Adipocyte (in vitro differentiated cells): ENCODE measurements around the gene HDAC3.
A peak's percentile ranks its signal among the peaks of the same experiment; 100 is the strongest.

Experiments used
- DNase-seq: peaks from one replicate; pipeline ENCODE4 v3.0.0-alpha.2; 2015; ENCODE audit warnings: low read depth
- H3K27me3 ChIP-seq: replicated peaks from 2 replicates; pipeline ENCODE4 v1.7.0; 2013; ENCODE audit warnings: mild to moderate bottlenecking, low read length, moderate library complexity; ENCODE audit not compliant: control insufficient read depth, insufficient read depth
- H3K36me3 ChIP-seq: 2 replicates; pipeline ENCODE4 v1.7.0; 2013; ENCODE audit warnings: low read length, mild to moderate bottlenecking, moderate library complexity; ENCODE audit not compliant: control insufficient read depth, insufficient read depth, severe bottlenecking
- H3K4me1 ChIP-seq: 2 replicates; pipeline ENCODE4 v1.7.0; 2013; ENCODE audit warnings: mild to moderate bottlenecking, low read length, moderate library complexity; ENCODE audit not compliant: control insufficient read depth, insufficient read depth
- H3K4me3 ChIP-seq: 2 replicates; pipeline ENCODE4 v1.7.0; 2013; ENCODE audit warnings: mild to moderate bottlenecking, low read length, moderate library complexity
- H3K9ac ChIP-seq: 2 replicates; pipeline ENCODE4 v1.7.0; 2013; ENCODE audit warnings: mild to moderate bottlenecking, low read length, moderate library complexity
- H3K9me3 ChIP-seq: 2 replicates; pipeline ENCODE4 v1.7.0; 2013; ENCODE audit warnings: mild to moderate bottlenecking, low read length, moderate library complexity; ENCODE audit not compliant: control insufficient read depth

HDAC3 gene

GRCh38 chr5:141630570-141631140 lies 6.0 kb downstream of the HDAC3 start:
- no peak for DNase-seq
- Histone ChIP-seq H3K27me3 (no peaks in the 10 kb centered on the region), H3K4me3 (no peak overlapping the region), H3K9me3 (no peaks in the 10 kb centered on the region), H3K4me1 (peaks cover 13% of the 10 kb centered on the region), H3K9ac (no peak overlapping the region), H3K36me3 (peaks cover 50% of the 10 kb centered on the region)

GRCh38 chr5:141628175-141628788 lies 8.4 kb downstream of the HDAC3 start:
- H3K9me3 ChIP-seq = no peaks in the 10 kb centered on the region
- no peak for DNase-seq
- H3K27me3 ChIP-seq = no peaks in the 10 kb centered on the region
- peaks cover 71% of the 10 kb centered on the region for H3K36me3 ChIP-seq
- no peak overlapping the region for H3K4me3 ChIP-seq
- H3K4me1 ChIP-seq = peaks cover 11% of the 10 kb centered on the region
- no peak overlapping the region for H3K9ac ChIP-seq

GRCh38 chr5:141623611-141624010 lies 13.0 kb downstream of the HDAC3 start:
- no peak overlapping the region for H3K9ac ChIP-seq
- H3K36me3 ChIP-seq = peaks cover 82% of the 10 kb centered on the region
- no peaks in the 10 kb centered on the region for H3K27me3 ChIP-seq
- no peak for DNase-seq
- no peak overlapping the region for H3K4me3 ChIP-seq
- peaks cover 15% of the 10 kb centered on the region for H3K4me1 ChIP-seq
- no peaks in the 10 kb centered on the region for H3K9me3 ChIP-seq

GRCh38 chr5:141623186-141623585 lies 13.5 kb downstream of the HDAC3 start:
- Histone ChIP-seq H3K36me3 (peaks cover 78% of the 10 kb centered on the region), H3K27me3 (no peaks in the 10 kb centered on the region), H3K4me1 (peaks cover 11% of the 10 kb centered on the region), H3K4me3 (no peak overlapping the region), H3K9ac (no peak overlapping the region), H3K9me3 (no peaks in the 10 kb centered on the region)
- DNase-seq = no peak

GRCh38 chr5:141618804-141619554 lies 17.7 kb downstream of the HDAC3 start, which contains the start of gene DIAPH1:
Gene DIAPH1, minus strand, starts transcription at chr5:141619000. Its CDS starts 86 bp downstream, at chr5:141618914.
- H3K36me3 ChIP-seq = peaks cover 42% of the 10 kb centered on the region
- H3K27me3 ChIP-seq = no peaks in the 10 kb centered on the region
- peak; percentile 93 for DNase-seq
- H3K4me3 ChIP-seq = peak within 1 kb of the TSS; percentile 86
- H3K9me3 ChIP-seq = no peaks in the 10 kb centered on the region
- H3K9ac ChIP-seq = peak within 1 kb of the TSS; percentile 88
- peaks cover 29% of the 10 kb centered on the region for H3K4me1 ChIP-seq

GRCh38 chr5:141618030-141618803 lies 18.4 kb downstream of the HDAC3 start:
- peaks cover 24% of the 10 kb centered on the region for H3K4me1 ChIP-seq
- peak overlapping the region; percentile 88 for H3K9ac ChIP-seq
- H3K4me3 ChIP-seq = peak overlapping the region; percentile 86
- peaks cover 34% of the 10 kb centered on the region for H3K36me3 ChIP-seq
- no peaks in the 10 kb centered on the region for H3K9me3 ChIP-seq
- peak; percentile 58 for DNase-seq
- no peaks in the 10 kb centered on the region for H3K27me3 ChIP-seq

GRCh38 chr5:141617682-141618029 lies 19.0 kb downstream of the HDAC3 start:
- Histone ChIP-seq H3K9me3 (no peaks in the 10 kb centered on the region), H3K4me3 (peak overlapping the region; percentile 86), H3K36me3 (peaks cover 29% of the 10 kb centered on the region), H3K27me3 (no peaks in the 10 kb centered on the region), H3K4me1 (peaks cover 24% of the 10 kb centered on the region), H3K9ac (peak overlapping the region; percentile 88)
- no peak for DNase-seq

- Histone ChIP-seq H3K9me3 (no peaks in the 10 kb centered on the region), H3K36me3 (peaks cover 24% of the 10 kb centered on the region), H3K4me3 (peak overlapping the region; percentile 86), H3K9ac (peak overlapping the region; percentile 88), H3K4me1 (peaks cover 24% of the 10 kb centered on the region), H3K27me3 (no peaks in the 10 kb centered on the region)
- DNase-seq = no peak
Observed at GRCh38 chr5:141617128-141617527, 19.5 kb downstream of the HDAC3 start.

- Histone ChIP-seq H3K9ac (no peak overlapping the region), H3K27me3 (no peaks in the 10 kb centered on the region), H3K4me1 (peaks cover 24% of the 10 kb centered on the region), H3K36me3 (peaks cover 14% of the 10 kb centered on the region), H3K4me3 (peak overlapping the region; percentile 86), H3K9me3 (no peaks in the 10 kb centered on the region)
- no peak for DNase-seq
Observed at GRCh38 chr5:141615991-141616720, 20.5 kb downstream of the HDAC3 start.

- H3K27me3 ChIP-seq = no peaks in the 10 kb centered on the region
- H3K36me3 ChIP-seq = no peaks in the 10 kb centered on the region
- H3K4me1 ChIP-seq = peaks cover 20% of the 10 kb centered on the region
- no peaks in the 10 kb centered on the region for H3K9me3 ChIP-seq
- no peak for DNase-seq
- H3K4me3 ChIP-seq = no peak overlapping the region
- no peak overlapping the region for H3K9ac ChIP-seq
Observed at GRCh38 chr5:141613344-141613743, 23.3 kb downstream of the HDAC3 start.
